PC-3 (cell line): Measurements from ENCODE around the gene USP19. TPM values are rescaled to one million over a fixed set of nuclear protein-coding genes. Genes with fewer than 3 reads are reported as not detected.

Source experiments
- ATAC-seq: fragments of 200-7000 bp; cut with Tn5 transposase; 2 replicates; pipeline ENCODE4 v1.9.1; 2020; ENCODE audit warnings: mild to moderate bottlenecking, moderate library complexity
- BruUV-seq: library from RNA; stranded (reverse); fragments of 400-500 nt; replicated peaks from 2 replicates; lab custom pipeline; 2021; lab: Mats Ljungman, UMichigan
- CTCF ChIA-PET: fragments of 300-600 bp; sonication (Branson Sonifier 250); formaldehyde crosslinking; loops from one replicate; lab custom pipeline; 2022; ENCODE audit warnings: antibody characterized with exemption; lab: Charles Lee
- POLR2A ChIA-PET: fragments of 300-600 bp; sonication (Branson Sonifier 250); formaldehyde crosslinking; loops from one replicate; lab custom pipeline; 2022; ENCODE audit warnings: antibody characterized with exemption; ENCODE audit not compliant: unreplicated experiment; lab: Charles Lee
- DNase-seq: peaks from one replicate; pipeline ENCODE4 v3.0.0-alpha.2; 2015
- H2AFZ ChIP-seq: fragments of 300-600 bp; sonication (generic); 2 replicates; pipeline ENCODE4 v1.6.0; 2016; ENCODE audit warnings: antibody characterized with exemption, low read length
- H3F3A ChIP-seq: fragments of 300-600 bp; sonication (generic); one replicate; pipeline ENCODE4 v1.6.0; 2017; ENCODE audit warnings: antibody characterized with exemption, low read length, control low read depth, mild to moderate bottlenecking; ENCODE audit not compliant: unreplicated experiment
- H3K27ac ChIP-seq: fragments of 300-600 bp; sonication (generic); 2 replicates; pipeline ENCODE4 v1.5.1; 2016; ENCODE audit warnings: mild to moderate bottlenecking, low read length
- H3K27me3 ChIP-seq: fragments of 300-600 bp; sonication (generic); 2 replicates; pipeline ENCODE4 v1.6.1; 2016; ENCODE audit warnings: low read length, mixed read lengths
- H3K36me3 ChIP-seq: fragments of 300-600 bp; sonication (generic); 2 replicates; pipeline ENCODE4 v1.6.1; 2016; ENCODE audit warnings: low read depth, mixed run types, low read length, mixed read lengths
- H3K4me1 ChIP-seq: fragments of 300-600 bp; sonication (generic); 2 replicates; pipeline ENCODE4 v1.5.1; 2016; ENCODE audit warnings: low read length; ENCODE audit not compliant: insufficient read depth
- H3K4me2 ChIP-seq: fragments of 300-600 bp; sonication (generic); 2 replicates; pipeline ENCODE4 v1.6.0; 2016; ENCODE audit warnings: low read length
- H3K4me3 ChIP-seq: fragments of 300-600 bp; sonication (generic); 2 replicates; pipeline ENCODE4 v1.5.1; 2016; ENCODE audit warnings: mild to moderate bottlenecking, low read length, mixed read lengths
- H3K79me2 ChIP-seq: fragments of 300-600 bp; sonication (generic); 2 replicates; pipeline ENCODE4 v1.6.1; 2017; ENCODE audit warnings: low read length, mixed read lengths
- H3K9ac ChIP-seq: fragments of 300-600 bp; sonication (generic); 2 replicates; pipeline ENCODE4 v1.6.0; 2016; ENCODE audit warnings: mild to moderate bottlenecking, low read length
- H3K9me2 ChIP-seq: fragments of 300-600 bp; sonication (generic); replicated peaks from 2 replicates; pipeline ENCODE4 v1.6.1; 2016; ENCODE audit warnings: mixed run types, low read length, mixed read lengths
- H3K9me3 ChIP-seq: fragments of 300-600 bp; sonication (generic); 2 replicates; pipeline ENCODE4 v1.6.1; 2016; ENCODE audit warnings: low read length, mixed read lengths
- H4K20me1 ChIP-seq: fragments of 300-600 bp; sonication (generic); 2 replicates; pipeline ENCODE4 v1.6.1; 2016; ENCODE audit warnings: low read length, mixed read lengths
- CTCF ChIP-seq: fragments of 300-600 bp; sonication (generic); conservative IDR thresholded peaks from 2 replicates; pipeline ENCODE4 v1.5.1; 2017; ENCODE audit warnings: antibody characterized with exemption, low read depth, mild to moderate bottlenecking, low read length
- EZH2 ChIP-seq: fragments of 300-600 bp; sonication (generic); IDR thresholded peaks from one replicate; pipeline ENCODE4 v1.6.1; 2017; ENCODE audit warnings: antibody characterized with exemption, mild to moderate bottlenecking, low read length; ENCODE audit not compliant: unreplicated experiment
- EZH2phosphoT487 ChIP-seq: fragments of 300-600 bp; sonication (generic); IDR thresholded peaks from 2 replicates; pipeline ENCODE4 v1.6.1; 2018; ENCODE audit warnings: mild to moderate bottlenecking, antibody characterized with exemption, low read length, borderline replicate concordance
- intact Hi-C: fragments of 100-400 bp; cut with micrococcal nuclease; formaldehyde crosslinking; loops from 2 replicates; pipeline ENCODE4 v1.9.0; 2023
- total RNA-seq: library from RNA; depleted of rRNA; stranded (reverse); fragments of >200 nt; gene quantifications from 2 replicates; pipeline ENCODE4 v1.2.3, GENCODE V29; 2014

The USP19 gene
- total RNA-seq, 1 experiment from 2014 or later: 84.4 TPM

- H2AFZ ChIP-seq: no peak overlapping the region
- H3K4me1 ChIP-seq: no peaks in the 10 kb centered on the region
- H3F3A ChIP-seq: no peaks in the 10 kb centered on the region
- H4K20me1 ChIP-seq: no peaks in the 10 kb centered on the region
- no peak overlapping the region for H3K9ac ChIP-seq
- H3K9me2 ChIP-seq: no peaks in the 10 kb centered on the region
- H3K79me2 ChIP-seq: no peaks in the 10 kb centered on the region
- H3K4me2 ChIP-seq: no peak overlapping the region
- H3K27me3 ChIP-seq: no peaks in the 10 kb centered on the region
- H3K27ac ChIP-seq: no peak overlapping the region
- no peaks in the 10 kb centered on the region for H3K9me3 ChIP-seq
- ChIA-PET CTCF (interaction anchor here (0.6 kb wide), 1 partner anchor 126 kb away, joined by 14 read pairs; no protein-coding TSS in a partner anchor), POLR2A (no interaction called here)
- H3K36me3 ChIP-seq: no peaks in the 10 kb centered on the region
- DNase-seq (peak; percentile 38), ATAC-seq (peak; percentile 65)
- BruUV-seq: no TSS peak
- intact Hi-C loops: no loop called here
- TF ChIP-seq EZH2 (no peak), CTCF (no peak), EZH2phosphoT487 (no peak)
- no peak overlapping the region for H3K4me3 ChIP-seq
These were observed 36.7 kb upstream of the USP19 start for GRCh38 chr3:49157289-49157688.

- H3K4me2 ChIP-seq: no peak overlapping the region
- no peak overlapping the region for H3K4me3 ChIP-seq
- no peaks in the 10 kb centered on the region for H3K27me3 ChIP-seq
- no peaks in the 10 kb centered on the region for H3K9me2 ChIP-seq
- no peak overlapping the region for H3K27ac ChIP-seq
- CTCF ChIA-PET: no interaction called here
- no TSS peak for BruUV-seq
- no peaks in the 10 kb centered on the region for H3F3A ChIP-seq
- ATAC-seq (no peak), DNase-seq (no peak)
- H3K9me3 ChIP-seq: no peaks in the 10 kb centered on the region
- H3K36me3 ChIP-seq: no peaks in the 10 kb centered on the region
- no peak overlapping the region for H2AFZ ChIP-seq
- no peaks in the 10 kb centered on the region for H3K79me2 ChIP-seq
- TF ChIP-seq EZH2: no peak
- POLR2A ChIA-PET: no interaction called here
- H4K20me1 ChIP-seq: no peaks in the 10 kb centered on the region
- no peak overlapping the region for H3K9ac ChIP-seq
- intact Hi-C loops: no loop called here
- no peaks in the 10 kb centered on the region for H3K4me1 ChIP-seq
These were observed 32.8 kb upstream of the USP19 start for GRCh38 chr3:49153349-49153912.

GRCh38 chr3:49151610-49152009 lies 31.0 kb upstream of the USP19 start:
- Histone ChIP-seq H3K27me3 (no peaks in the 10 kb centered on the region), H3K9ac (no peak overlapping the region), H3F3A (no peaks in the 10 kb centered on the region), H3K4me3 (no peak overlapping the region), H3K4me2 (no peak overlapping the region), H3K36me3 (no peaks in the 10 kb centered on the region), H3K4me1 (no peaks in the 10 kb centered on the region), H4K20me1 (no peaks in the 10 kb centered on the region), H3K9me2 (no peaks in the 10 kb centered on the region), H3K79me2 (no peaks in the 10 kb centered on the region), H2AFZ (no peak overlapping the region), H3K9me3 (no peaks in the 10 kb centered on the region), H3K27ac (no peak overlapping the region)
- CTCF ChIA-PET: no interaction called here
- DNase-seq (no peak), ATAC-seq (no peak)
- TF ChIP-seq EZH2phosphoT487: no peak
- TF ChIP-seq CTCF: no peak
- no peak for TF ChIP-seq EZH2
- intact Hi-C loops: no loop called here
- no TSS peak for BruUV-seq
- POLR2A ChIA-PET: interaction anchor here (0.6 kb wide), 1 partner anchor 19 kb away, joined by 4 read pairs; no protein-coding TSS in a partner anchor
